ENCODE measurements around the gene WDR72.

GRCh38 chr15:53559364-53560277 is 199.8 kb downstream of the WDR72 start:
- TF ChIP-seq, protein P1, sequence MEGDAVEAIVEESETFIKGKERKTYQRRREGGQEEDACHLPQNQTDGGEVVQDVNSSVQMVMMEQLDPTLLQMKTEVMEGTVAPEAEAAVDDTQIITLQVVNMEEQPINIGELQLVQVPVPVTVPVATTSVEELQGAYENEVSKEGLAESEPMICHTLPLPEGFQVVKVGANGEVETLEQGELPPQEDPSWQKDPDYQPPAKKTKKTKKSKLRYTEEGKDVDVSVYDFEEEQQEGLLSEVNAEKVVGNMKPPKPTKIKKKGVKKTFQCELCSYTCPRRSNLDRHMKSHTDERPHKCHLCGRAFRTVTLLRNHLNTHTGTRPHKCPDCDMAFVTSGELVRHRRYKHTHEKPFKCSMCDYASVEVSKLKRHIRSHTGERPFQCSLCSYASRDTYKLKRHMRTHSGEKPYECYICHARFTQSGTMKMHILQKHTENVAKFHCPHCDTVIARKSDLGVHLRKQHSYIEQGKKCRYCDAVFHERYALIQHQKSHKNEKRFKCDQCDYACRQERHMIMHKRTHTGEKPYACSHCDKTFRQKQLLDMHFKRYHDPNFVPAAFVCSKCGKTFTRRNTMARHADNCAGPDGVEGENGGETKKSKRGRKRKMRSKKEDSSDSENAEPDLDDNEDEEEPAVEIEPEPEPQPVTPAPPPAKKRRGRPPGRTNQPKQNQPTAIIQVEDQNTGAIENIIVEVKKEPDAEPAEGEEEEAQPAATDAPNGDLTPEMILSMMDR (IDR thresholded peaks at IDR 0.05): no peak
- no peak for TF ChIP-seq POLR2A (IDR thresholded peaks at IDR 0.05)
